Measurements from ENCODE around the gene DDA1. TPM values are rescaled to one million over a fixed set of nuclear protein-coding genes. Genes with fewer than 3 reads are reported as not detected.

The DDA1 gene
- total and polyA plus RNA-seq, 2 of the 13 experiments (the other 11 are each of a cell fraction or from before 2014, with no cell fraction given): 24.5 to 26.0 TPM

DNA sequence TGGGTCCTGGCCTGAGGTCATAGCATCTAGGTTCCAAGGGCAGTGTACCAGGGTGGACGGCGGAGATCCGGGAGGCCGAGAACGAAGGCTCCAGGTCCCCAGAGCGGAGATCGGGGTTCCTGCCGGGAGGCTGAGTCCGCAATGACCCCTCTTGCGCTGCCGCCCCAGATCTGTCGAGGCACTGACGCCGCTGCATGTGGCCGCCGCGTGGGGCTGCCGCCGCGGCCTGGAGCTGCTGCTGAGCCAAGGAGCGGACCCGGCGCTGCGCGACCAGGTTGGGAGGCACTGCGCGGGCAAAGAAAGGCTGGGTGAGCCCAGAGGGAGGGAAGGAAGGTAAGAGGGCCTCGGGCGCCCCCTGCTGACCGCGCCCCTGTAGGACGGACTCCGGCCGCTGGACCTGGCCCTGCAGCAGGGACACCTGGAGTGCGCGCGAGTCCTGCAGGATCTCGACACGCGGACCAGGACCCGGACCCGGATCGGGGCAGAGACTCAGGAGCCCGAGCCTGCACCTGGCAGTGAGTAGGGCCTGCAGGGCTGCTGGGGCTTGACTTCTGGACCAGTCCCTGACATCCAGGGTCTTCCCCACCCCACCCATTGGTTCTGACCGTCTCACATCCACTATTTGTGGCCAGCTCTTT, 26.8 kb upstream of the DDA1 start (continued):
- TF ChIP-seq, protein P1, sequence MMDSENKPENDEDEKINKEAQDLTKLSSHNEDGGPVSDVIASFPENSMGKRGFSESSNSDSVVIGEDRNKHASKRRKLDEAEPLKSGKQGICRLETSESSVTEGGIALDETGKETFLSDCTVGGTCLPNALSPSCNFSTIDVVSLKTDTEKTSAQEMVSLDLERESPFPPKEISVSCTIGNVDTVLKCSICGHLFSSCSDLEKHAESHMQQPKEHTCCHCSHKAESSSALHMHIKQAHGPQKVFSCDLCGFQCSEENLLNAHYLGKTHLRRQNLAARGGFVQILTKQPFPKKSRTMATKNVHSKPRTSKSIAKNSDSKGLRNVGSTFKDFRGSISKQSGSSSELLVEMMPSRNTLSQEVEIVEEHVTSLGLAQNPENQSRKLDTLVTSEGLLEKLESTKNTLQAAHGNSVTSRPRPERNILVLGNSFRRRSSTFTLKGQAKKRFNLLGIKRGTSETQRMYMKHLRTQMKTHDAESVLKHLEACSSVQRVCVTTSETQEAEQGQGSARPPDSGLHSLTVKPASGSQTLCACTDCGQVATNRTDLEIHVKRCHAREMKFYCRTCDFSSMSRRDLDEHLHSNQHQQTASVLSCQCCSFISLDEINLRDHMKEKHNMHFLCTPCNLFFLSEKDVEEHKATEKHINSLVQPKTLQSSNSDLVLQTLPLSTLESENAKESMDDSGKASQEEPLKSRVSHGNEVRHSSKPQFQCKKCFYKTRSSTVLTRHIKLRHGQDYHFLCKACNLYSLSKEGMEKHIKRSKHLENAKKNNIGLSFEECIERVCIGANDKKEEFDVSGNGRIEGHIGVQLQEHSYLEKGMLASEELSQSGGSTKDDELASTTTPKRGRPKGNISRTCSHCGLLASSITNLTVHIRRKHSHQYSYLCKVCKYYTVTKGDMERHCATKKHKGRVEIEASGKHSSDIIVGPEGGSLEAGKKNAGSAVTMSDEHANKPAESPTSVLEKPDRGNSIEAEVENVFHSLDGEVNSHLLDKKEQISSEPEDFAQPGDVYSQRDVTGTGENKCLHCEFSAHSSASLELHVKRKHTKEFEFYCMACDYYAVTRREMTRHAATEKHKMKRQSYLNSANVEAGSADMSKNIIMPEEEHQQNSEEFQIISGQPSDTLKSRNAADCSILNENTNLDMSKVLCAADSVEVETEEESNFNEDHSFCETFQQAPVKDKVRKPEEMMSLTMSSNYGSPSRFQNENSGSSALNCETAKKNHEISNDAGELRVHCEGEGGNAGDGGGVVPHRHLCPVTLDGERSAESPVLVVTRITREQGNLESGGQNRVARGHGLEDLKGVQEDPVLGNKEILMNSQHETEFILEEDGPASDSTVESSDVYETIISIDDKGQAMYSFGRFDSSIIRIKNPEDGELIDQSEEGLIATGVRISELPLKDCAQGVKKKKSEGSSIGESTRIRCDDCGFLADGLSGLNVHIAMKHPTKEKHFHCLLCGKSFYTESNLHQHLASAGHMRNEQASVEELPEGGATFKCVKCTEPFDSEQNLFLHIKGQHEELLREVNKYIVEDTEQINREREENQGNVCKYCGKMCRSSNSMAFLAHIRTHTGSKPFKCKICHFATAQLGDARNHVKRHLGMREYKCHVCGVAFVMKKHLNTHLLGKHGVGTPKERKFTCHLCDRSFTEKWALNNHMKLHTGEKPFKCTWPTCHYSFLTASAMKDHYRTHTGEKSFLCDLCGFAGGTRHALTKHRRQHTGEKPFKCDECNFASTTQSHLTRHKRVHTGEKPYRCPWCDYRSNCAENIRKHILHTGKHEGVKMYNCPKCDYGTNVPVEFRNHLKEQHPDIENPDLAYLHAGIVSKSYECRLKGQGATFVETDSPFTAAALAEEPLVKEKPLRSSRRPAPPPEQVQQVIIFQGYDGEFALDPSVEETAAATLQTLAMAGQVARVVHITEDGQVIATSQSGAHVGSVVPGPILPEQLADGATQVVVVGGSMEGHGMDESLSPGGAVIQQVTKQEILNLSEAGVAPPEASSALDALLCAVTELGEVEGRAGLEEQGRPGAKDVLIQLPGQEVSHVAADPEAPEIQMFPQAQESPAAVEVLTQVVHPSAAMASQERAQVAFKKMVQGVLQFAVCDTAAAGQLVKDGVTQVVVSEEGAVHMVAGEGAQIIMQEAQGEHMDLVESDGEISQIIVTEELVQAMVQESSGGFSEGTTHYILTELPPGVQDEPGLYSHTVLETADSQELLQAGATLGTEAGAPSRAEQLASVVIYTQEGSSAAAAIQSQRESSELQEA (CRISPR knock-in tag; IDR thresholded peaks at IDR 0.05; ENCODE audit: not compliant biosample characterization): peak; percentile 77
- TF ChIP-seq SOX13 (IDR thresholded peaks at IDR 0.05): no peak
- TF ChIP-seq SOX13 (CRISPR knock-in tag; conservative IDR thresholded peaks at IDR 0.05 in 1 of 2, IDR thresholded peaks at IDR 0.05 in 1 of 2): peak in 1 of 2 experiments; percentile 39; a peak in 1 of 4 replicates
- TF ChIP-seq SIX4 (CRISPR knock-in tag; IDR thresholded peaks at IDR 0.05): no peak
- no peak for TF ChIP-seq PCBP2 (optimal IDR thresholded peaks at IDR 0.05; ENCODE audit: low read depth, low read length, poor library complexity, severe bottlenecking)
- TF ChIP-seq, protein P2, sequence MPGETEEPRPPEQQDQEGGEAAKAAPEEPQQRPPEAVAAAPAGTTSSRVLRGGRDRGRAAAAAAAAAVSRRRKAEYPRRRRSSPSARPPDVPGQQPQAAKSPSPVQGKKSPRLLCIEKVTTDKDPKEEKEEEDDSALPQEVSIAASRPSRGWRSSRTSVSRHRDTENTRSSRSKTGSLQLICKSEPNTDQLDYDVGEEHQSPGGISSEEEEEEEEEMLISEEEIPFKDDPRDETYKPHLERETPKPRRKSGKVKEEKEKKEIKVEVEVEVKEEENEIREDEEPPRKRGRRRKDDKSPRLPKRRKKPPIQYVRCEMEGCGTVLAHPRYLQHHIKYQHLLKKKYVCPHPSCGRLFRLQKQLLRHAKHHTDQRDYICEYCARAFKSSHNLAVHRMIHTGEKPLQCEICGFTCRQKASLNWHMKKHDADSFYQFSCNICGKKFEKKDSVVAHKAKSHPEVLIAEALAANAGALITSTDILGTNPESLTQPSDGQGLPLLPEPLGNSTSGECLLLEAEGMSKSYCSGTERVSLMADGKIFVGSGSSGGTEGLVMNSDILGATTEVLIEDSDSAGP (CRISPR knock-in tag; IDR thresholded peaks at IDR 0.05; ENCODE audit: borderline replicate concordance): peak; percentile 76; the same call in 1 of the 2 replicates
- TF ChIP-seq TEF (CRISPR knock-in tag; IDR thresholded peaks at IDR 0.05): no peak
- no peak for TF ChIP-seq NCOA5 (CRISPR knock-in tag; IDR thresholded peaks at IDR 0.05)
- TF ChIP-seq, protein P3, sequence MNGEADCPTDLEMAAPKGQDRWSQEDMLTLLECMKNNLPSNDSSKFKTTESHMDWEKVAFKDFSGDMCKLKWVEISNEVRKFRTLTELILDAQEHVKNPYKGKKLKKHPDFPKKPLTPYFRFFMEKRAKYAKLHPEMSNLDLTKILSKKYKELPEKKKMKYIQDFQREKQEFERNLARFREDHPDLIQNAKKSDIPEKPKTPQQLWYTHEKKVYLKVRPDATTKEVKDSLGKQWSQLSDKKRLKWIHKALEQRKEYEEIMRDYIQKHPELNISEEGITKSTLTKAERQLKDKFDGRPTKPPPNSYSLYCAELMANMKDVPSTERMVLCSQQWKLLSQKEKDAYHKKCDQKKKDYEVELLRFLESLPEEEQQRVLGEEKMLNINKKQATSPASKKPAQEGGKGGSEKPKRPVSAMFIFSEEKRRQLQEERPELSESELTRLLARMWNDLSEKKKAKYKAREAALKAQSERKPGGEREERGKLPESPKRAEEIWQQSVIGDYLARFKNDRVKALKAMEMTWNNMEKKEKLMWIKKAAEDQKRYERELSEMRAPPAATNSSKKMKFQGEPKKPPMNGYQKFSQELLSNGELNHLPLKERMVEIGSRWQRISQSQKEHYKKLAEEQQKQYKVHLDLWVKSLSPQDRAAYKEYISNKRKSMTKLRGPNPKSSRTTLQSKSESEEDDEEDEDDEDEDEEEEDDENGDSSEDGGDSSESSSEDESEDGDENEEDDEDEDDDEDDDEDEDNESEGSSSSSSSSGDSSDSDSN (CRISPR knock-in tag; IDR thresholded peaks at IDR 0.05): peak; percentile 80
- TF ChIP-seq DDIT3 (CRISPR knock-in tag; IDR thresholded peaks at IDR 0.05): no peak
- TF ChIP-seq ZNF431 (CRISPR knock-in tag; IDR thresholded peaks at IDR 0.05; ENCODE audit: borderline replicate concordance, low read depth): no peak
